GM19193 (cell line): Measurements from ENCODE around the gene HOXA6.

Experiments
- POLR2A ChIP-seq: IDR thresholded peaks from 4 replicates; pipeline ENCODE4 v1.6.1; 2011; ENCODE audit not compliant: insufficient read depth, insufficient read length; ENCODE audit errors: extremely low read depth

The HOXA6 gene

DNA sequence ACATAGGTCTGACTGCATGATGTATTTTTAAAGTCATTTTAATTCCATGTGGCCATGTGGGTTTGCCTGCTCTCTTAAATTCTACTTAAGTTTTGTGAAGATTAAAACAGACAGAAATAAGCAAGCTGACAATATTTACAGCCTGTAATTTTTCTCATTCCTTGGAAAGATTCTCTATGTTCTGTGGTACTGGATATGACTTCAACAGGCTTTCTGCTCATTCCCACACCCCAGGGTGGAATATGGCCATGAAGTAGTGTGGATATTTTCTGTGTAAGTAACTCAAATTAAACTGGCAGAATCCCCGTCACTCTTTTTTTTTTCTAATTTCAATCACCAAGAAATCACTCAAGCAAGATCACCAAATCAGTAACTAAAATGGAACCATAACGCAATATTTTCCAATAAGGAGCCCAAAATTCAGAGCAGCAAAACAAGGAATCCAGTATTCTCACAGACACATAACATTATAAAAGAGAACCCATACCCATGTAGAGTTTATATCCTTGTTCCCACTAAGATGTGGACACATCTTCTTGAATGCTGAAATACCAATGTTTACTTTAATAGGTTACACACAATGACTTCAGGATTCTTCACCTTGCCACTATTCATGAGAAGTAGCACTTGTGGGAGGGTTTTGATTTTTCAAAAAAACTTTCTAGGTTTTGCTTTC lies 9.8 kb downstream of the HOXA6 start:
- TF ChIP-seq POLR2A: no peak

DNA sequence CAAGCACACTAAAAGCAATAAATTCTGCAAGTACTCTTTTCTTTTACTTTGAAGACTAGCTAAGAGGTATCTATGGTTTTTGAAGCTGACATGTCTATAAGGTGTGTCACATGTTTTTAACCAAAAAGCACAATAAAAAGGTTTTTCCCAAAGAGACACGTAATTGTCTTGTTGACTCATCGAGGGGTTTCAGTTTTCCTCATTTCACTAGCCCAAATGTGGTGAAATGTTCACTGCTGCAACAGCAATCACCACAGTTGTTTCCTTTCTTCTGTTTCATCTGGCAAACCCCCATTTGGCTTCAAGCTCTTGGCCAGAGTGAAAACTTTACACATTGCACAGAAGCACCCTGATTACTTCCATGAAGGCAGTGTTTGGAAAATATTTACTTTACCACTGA lies 13.2 kb downstream of the HOXA6 start:
- no peak for TF ChIP-seq POLR2A

DNA sequence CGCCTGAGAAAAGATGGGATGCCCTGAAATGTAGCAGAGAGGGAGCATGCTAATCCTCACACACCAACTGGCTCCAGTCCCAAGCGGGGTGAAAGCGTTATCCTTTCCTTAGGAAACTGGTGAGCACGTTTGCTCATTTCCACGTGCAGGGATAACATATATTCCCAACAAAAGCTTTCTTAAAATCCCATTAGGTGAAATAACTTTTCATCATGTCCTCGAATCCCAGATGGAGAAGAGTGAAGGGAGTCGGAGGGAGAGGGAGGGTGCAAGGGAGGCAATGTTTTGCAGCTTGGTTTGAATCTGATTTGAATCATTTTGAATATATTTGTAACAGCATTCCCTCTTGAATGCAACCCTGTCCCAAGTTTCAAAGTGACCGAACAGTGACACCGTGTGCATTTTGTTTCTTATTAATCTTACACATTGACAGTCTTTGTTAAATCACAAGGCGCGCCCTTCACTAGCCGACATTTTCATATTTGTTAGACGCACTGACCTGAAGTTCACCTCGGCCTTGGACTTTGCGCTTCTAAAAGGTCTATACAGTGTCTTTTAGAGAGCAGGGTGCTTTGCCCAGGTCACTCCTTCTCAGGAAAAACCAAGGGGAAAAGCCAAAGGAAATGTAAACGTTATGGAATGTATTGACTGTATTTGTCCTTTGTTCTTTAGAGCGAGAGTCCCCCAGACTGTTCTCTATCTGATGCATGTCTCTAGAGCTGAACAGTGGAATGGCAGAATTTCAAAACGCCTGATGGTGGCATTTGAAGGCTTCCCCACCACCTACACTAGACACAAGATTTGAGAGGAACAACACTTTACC lies 14.0 kb downstream of the HOXA6 start:
- no peak for TF ChIP-seq POLR2A

DNA sequence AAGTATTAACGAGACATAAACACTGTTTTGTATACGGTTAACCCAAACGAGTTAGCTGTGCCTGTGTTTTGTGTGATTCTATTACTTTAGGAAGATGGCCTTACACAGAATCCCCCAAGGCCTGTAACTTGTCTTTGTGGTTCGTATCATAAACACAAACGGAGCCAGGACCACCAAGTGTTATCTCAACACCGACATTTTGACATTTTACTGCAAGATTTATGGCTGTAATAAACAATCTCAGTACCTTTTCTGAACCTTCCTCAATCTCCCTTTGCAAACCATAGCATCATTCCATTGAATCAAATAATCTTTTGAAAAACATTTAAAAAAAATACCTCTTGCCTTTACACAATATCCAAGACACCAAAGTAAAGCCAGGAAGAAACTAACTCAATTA lies 14.6 kb downstream of the HOXA6 start:
- TF ChIP-seq POLR2A: no peak

DNA sequence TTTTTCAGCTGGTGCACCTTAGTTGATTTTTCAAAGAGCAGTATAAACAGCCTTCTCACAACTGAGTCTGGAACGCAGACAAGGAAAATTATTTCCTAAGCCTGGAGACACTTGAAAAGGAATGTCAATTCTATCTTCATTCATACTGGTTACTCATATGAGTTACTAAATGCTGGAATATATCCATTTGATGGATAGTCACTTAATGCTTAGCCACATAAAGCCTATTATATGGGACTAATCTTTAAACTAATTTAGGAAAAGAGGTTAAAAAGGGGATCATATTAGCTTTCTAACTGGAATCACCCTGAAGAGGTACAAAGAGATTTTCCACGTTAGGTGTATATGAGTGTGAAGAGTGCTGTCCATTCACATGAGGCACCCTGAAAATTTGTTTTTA lies 15.4 kb downstream of the HOXA6 start:
- TF ChIP-seq POLR2A: no peak

DNA sequence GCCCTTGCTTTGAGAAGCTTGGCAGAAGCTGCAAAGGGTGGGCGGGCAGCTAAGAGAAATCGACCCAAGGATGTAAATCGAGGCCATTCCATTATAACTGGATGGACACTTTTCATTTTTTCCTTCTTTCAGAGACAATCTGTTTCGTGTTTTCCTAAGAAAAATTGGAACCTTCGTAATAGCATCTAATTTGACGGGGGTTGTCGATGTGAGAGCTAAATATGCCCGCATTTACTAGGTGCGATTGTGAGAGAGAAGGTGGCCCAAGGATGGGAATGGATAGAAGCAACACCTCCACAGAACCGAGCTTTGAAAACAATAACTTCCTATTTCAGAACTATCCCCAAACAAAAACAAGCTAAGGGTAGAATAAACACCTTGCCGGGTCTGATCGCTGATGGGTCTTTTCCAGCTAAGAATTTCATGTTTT lies 16.2 kb downstream of the HOXA6 start:
- TF ChIP-seq POLR2A: no peak

DNA sequence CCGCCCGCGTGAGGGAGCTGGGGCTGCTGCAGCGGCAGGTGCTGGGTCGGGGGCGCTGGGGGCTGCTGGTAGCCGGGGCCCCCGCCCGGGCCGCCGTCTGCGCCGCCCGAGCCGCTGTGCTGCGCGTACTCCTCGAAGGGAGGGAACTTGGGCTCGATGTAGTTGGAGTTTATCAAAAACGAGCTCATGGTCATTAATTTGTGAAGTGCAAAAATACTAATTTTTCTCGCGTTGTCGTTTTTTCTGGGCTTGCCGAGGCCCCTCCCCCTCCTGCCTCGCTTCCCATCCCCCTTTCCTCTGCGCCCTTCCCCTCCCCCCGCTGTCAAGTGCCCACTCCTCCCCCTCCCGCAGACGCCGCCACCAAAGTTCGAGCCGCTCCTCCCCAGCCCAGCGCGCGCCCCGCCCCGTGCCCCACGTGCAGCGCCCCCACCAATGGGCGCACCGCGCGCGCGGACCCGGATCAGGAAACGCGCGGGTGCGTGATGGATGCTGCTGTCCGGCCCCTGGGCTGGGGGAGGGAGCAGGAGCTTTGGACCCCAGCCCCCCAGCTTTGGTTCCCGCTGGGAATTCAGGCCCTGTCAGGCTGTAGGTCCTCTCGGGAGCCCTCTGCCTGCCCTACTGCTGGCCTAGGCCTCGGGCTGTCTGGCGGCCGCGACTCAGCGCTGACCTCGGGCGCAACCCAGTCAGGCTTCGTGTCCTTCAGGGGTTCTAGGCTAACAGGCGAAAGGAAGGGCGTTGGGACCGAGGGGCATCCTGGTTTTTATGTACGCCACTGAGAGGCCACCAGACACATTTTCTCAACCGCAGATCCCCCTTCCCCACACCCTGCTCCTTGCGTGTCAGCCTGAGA lies 16.8 kb downstream of the HOXA6 start, which contains the start of gene HOXA4:
Gene HOXA4, minus strand, starts transcription at position 218 of the 850 bp plus-strand sequence. Its CDS starts 24 bp downstream, at position 194.
- no peak for TF ChIP-seq POLR2A

DNA sequence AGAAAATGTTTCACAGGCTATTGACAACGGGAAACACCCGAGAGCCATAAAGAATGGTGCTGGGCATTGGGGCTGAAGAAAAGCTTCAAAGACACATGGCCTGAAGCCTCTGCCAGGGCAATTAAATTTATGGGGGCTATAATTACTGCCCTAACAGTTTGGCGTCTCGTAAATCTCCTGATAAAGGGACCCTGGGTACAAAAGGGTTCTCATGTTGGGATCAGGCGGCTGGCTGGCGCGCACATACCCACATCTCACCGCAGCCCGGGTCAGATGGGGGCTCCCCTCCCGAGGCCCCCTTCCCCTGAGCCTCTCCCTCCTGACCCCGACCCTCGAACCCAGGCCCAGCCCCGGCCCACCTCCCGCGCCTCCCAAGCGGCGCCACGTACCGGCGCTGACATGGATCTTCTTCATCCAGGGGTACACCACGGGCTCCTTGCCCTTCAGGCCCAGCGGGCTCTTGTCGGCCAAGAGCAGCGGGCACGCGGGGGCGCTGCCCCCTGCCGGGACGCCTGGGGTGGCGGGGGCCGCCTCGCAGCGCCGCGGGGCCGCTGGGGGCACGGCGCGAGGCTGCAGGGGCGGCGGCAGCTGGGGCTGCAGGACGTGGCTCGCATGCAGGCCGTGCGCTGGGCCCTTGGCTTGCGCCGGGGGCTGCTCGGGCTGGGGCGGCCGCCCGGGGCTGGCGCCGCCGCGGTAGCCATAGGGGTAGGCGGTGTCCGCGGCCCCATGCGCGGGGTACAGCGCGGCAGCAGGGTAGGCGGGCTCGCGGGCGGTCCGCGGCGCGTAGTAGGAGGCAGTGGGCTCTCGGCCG lies 17.6 kb downstream of the HOXA6 start:
- TF ChIP-seq POLR2A: no peak

DNA sequence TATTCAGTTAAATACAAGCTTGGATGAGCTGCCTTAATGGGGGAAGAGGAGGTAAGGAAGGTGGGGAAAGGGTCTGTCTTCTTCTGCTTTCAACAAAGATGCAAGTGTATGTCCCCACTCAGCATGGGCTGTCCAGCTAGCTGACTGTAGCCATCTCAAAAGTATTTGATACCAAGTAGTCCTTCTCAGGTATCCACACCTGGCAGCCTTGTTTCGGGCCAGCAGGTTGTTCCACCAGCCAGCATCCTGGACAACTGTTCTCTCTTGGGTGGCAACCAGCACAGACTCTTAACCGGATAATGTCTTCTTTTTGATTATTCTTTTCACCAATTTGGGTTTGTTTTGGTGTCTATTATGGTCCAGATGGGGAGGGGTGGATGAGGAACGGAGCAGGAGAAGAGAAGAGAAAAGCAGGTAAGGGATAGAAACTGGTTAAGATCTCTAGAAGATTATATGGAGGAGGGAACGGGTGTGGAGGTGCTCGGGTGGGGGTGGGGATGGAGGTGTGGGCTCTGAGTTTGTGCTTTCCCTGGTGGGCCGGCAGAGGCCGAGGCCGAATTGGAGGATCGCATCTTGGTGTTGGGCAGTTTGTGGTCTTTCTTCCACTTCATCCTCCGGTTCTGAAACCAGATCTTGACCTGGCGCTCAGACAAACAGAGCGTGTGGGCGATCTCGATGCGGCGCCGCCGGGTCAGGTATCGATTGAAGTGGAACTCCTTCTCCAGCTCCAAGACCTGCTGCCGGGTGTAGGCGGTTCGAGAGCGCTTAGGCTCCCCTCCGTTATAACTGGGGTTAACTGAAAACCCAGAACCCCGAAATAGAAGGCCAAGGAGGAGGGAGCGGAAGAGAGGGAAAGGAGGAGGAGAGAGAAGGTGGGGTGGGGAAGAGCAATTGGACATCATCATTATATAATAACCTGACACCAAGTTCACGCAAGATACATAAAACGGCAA lies 18.5 kb downstream of the HOXA6 start:
- TF ChIP-seq POLR2A: no peak

DNA sequence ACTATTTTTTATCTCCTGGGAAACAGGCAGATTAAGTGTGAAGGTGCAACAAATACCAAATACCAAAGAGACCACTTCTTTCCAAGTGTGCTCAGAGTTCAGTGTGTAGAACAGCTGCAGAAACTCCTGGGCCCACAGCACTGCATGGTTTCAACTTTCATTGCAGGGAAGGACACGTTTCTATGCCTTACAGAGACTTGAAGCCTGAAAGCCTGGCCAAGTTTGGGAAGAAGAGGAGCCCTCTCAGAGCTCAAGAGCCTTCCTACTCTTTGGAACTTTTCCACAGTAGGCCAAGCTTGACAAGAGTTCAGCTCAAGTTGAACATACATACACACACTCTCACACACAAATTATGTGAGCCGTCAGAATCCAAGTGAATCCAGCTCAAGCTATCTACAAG lies 19.5 kb downstream of the HOXA6 start:
- TF ChIP-seq POLR2A: no peak

DNA sequence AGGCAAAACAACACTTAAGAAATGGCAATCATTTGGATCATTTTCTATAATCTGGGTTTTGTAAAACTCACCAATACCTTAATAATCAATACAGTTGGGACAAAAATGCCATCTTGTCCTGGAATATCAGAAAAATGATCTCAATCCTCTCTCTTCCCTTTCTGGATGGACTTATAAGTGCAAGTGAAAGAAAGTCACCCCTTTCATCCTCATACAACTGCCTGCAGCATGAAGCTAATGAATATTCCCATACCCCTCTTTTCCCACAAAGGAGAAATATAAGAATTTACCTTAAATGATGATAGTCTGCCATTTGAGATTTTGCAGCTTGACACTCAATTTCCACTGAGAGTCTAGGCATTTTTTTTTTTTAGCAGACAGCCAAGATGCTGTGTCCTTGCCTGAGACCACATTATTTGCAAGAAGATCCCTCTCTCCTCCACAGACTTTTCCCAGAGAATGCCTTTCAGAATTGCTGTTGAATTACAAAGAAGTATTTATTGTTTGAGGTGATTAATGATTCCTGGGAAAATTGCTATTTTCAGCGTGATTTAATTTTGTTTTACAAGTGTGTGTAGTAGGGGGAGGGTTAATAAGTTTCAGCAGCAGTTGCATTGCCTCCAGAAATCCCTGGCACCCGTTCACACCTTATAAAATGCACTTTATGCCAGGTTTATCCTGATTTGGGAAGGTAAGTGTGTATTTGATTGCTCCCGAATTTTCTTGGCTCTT lies 20.8 kb downstream of the HOXA6 start:
- no peak for TF ChIP-seq POLR2A

DNA sequence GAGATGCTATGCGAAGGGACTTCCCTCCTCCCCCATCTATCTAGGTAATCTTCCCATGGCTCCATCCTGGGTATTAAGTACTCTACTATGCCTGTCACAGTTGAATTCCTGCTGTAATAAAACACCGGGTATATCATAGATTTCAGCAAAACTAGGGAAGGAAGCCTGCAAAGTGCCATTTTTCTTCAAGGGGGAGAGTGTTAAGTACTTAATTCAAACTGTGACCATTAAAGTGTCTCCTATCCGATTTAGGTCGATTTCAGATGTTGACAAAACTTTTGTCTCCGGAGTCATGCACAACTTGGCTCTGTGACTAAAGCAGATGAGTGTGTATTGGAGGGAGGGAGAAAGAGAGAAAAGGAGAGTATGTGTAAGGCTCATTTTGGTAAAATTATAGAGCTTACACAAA lies 21.6 kb downstream of the HOXA6 start:
- no peak for TF ChIP-seq POLR2A
